GM13976 (cell line): Measurements from ENCODE around the gene TCF7L1.

ENCODE experiments used
- DNase-seq: peaks from one replicate; pipeline ENCODE4 v3.0.0; 2012; ENCODE audit warnings: low spot score
- in situ Hi-C: fragments of 300-500 bp; cut with MboI; formaldehyde crosslinking; loops from one replicate; pipeline ENCODE4 v1.12.0; 2022; ENCODE audit warnings: low sequenced_read_pairs, mixed read lengths, inconsistent platforms; ENCODE audit not compliant: unreplicated experiment
- TF ChIP-seq, protein P1 (sequence below): IDR thresholded peaks from 2 replicates; pipeline ENCODE4 v1.5.1; 2012; ENCODE audit warnings: borderline replicate concordance, mild to moderate bottlenecking; ENCODE audit not compliant: insufficient read depth; ENCODE audit errors: extremely low read depth, missing control alignments, control extremely low read depth

Gene TCF7L1

DNA sequence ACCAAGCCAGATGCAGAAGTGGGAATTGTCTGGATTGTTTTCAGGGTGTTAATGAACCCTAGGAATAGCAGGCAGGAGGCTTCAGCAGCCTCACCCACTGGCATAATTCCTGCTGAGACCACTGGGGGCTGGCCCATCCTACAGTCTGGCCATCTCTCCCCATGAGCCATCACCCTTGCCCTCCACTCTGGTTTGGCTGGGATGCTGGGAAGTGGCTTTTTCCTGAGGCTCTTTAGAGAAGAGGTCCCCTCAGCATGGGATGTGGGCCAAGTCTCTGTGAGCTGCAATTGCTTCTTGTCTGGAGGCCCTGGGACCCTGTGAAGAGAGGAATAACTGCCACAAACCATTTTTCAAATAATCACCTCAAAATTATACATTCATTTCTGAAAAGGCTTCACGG is 4.0 kb downstream of the TCF7L1 start:
- DNase-seq, result no peak
- TF ChIP-seq, protein P1, sequence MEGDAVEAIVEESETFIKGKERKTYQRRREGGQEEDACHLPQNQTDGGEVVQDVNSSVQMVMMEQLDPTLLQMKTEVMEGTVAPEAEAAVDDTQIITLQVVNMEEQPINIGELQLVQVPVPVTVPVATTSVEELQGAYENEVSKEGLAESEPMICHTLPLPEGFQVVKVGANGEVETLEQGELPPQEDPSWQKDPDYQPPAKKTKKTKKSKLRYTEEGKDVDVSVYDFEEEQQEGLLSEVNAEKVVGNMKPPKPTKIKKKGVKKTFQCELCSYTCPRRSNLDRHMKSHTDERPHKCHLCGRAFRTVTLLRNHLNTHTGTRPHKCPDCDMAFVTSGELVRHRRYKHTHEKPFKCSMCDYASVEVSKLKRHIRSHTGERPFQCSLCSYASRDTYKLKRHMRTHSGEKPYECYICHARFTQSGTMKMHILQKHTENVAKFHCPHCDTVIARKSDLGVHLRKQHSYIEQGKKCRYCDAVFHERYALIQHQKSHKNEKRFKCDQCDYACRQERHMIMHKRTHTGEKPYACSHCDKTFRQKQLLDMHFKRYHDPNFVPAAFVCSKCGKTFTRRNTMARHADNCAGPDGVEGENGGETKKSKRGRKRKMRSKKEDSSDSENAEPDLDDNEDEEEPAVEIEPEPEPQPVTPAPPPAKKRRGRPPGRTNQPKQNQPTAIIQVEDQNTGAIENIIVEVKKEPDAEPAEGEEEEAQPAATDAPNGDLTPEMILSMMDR, result no peak
- in situ Hi-C loops, result no loop called here

DNA sequence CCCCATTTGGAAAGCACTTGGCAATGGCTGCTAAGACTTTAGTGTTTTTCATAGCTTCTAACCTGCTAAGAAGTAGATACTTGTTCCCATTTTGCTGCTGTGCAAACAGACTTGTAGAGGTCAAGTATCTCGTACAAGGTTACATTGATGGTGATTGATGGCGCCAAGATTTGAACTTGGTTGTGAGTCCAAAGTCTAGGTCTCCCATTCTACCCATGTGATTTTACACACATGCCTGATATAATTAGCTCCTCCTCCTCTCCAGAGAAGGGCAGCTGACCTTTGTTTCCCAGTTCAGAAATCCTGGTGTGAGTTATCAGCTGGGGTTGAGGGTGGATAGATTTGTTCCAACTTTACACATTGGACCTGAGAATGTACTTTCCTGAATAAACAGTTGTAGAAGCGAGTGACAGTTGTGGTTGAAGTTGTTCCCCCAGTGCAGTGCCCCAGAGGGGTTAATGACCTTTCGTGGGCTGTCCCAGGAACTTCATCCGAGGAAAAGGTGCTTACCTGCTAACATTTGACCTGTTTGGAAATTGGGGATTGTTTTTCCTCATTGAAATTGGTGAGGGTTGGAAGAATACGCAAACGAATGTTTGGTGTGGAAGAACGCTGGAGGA is 10.4 kb downstream of the TCF7L1 start:
- no peak for DNase-seq
- TF ChIP-seq, protein P1, result no peak
- in situ Hi-C loops, result no loop called here

DNA sequence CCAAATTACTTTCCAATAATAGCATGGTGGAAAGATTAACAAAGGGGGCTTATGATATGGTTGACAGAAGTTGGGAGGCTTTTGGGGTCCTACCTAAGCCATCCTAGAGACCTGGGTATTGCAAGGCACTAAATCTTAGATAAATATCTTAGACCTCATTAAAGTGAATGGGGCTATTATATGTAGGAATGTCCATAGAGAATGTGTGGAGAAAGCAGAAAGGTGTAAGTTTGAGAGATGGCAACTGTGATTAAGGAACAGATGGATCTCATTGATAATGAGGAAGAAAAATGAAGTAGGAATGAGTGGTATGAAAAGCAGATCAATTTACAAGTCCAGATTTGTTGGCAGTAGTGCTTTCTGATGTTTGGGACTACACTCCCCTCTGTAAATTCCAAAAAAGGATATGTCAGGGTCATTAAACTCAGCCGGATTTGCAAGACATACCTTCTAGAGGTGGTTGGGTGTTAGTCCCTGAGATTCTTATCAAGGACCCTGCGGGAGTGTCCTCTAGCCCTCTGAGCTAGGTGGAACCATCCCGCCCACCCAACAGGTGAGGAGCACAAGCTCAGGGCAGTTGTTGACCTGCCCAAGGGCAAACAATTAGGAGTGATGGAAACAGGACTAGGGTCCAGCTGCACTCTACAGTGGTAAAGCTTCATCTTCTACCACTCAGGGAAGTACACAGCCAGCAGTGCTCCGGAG is 12.1 kb downstream of the TCF7L1 start:
- in situ Hi-C loops, result no loop called here
- no peak for DNase-seq
- TF ChIP-seq, protein P1, result no peak

DNA sequence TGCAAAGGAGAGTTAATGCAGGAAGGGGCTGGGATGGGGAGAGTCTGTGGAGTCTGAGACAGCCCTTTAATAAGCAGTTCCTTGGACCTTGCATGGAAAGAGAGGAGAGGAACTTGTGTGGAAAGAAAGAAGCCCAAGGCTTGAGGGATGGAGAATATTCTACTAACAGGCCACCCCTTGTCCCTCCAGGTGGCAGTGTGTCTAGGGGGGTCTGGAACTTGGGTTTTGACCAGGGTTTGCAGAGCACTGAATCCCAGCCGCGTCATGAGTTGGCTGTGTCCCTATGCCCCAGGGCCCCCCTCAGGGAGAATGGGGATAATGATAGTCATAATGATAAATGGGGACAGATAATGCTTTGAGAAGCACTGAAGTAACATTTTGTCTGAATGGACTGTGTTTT is 15.0 kb downstream of the TCF7L1 start:
- TF ChIP-seq, protein P1, result no peak
- DNase-seq, result no peak
- in situ Hi-C loops, result no loop called here

DNA sequence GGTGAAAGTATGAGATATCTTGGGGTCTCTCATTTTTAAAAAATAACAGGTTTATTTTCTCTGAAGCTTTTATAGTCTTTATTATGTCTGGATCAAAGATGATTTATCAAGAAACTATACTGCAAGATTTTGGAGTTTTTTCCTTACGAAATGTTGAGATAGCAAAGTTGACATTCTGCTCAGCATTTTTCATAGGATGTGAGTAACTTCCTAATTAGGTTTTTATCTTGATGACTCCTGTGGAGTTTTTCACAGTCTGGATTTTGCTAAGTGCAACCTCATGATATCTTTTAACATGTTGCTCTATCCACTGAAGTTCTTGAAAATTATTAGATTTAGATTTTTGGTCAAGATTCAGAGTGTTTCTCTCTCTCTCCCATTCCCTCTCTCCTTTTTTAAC is 17.8 kb downstream of the TCF7L1 start:
- DNase-seq, result no peak
- in situ Hi-C loops, result no loop called here
- TF ChIP-seq, protein P1, result no peak

DNA sequence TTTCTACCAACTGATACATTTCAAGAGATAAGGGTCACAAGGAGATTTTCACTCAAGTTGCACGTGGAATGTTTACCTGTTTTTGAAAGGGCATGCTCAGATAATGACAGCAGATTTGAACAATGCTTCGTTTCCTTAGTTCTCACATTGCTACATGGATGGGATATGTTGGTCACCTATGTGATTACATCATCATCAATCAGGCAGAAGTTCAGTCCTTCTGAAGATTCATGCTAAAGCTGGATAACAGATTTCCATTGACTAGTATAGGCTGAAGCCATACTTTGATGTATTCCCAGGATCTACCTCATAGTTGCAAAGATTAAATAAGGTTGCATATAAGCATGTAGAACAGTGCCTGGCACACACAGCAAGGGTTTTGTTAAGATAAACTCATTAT is 19.7 kb downstream of the TCF7L1 start:
- no peak for DNase-seq
- TF ChIP-seq, protein P1, result no peak
- in situ Hi-C loops, result no loop called here
